RCC 7860 (cell line): ENCODE results near the gene GNPTAB.

Experiments used
- DNase-seq: peaks from one replicate; pipeline ENCODE4 v3.0.0-alpha.2; 2015; ENCODE audit warnings: low spot score
- FAIRE-seq: peaks from 2 replicates; lab custom pipeline; 2012; peaks lifted over from hg19 to GRCh38; lab: Jason Lieb, UNC

GNPTAB gene

DNA sequence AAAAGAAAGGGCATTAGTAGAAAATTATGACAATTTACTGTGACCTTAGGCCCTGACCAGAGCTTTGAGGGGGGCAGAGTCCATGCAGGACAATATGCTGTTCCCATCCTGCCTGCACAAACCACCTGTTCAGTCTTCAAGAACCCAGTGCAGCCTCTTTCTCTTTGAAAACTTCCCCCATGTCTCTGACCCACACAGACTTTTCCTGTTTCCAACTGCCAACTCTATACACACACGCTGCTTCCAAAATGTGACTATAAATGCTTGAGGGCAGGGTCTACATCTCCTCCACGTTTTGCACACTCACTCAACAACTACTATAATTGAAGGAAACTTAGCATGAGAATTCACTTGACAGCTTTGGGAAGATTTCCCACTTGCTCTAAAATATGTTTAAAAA, 54.9 kb downstream of the GNPTAB start:
- DNase-seq, result no peak
- no peak for FAIRE-seq

DNA sequence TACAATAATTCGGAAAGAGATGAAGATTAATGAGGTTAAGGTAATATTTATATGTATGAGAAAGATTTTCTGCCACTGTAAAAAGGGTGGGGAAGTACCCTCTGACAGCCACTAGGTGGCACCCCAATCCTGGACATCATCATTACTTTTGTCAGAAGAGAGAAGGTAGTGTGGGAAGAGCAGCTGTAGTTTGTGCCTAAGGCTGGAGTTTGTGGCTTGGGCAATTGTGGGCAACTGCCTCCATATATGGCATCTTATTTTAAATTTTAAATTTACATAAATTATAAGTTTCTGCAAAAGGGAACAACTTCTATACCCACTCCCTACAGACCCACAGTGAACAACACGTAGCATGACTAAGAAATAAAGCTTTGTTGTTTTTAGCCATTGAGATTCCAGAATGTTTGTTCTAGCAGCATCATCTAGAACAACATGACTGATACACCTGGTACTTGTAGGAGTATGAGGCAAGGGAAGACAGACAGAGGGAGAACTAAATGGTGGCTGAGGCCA, 57.1 kb downstream of the GNPTAB start:
- peak; percentile 79 for FAIRE-seq
- DNase-seq, result peak; percentile 47

DNA sequence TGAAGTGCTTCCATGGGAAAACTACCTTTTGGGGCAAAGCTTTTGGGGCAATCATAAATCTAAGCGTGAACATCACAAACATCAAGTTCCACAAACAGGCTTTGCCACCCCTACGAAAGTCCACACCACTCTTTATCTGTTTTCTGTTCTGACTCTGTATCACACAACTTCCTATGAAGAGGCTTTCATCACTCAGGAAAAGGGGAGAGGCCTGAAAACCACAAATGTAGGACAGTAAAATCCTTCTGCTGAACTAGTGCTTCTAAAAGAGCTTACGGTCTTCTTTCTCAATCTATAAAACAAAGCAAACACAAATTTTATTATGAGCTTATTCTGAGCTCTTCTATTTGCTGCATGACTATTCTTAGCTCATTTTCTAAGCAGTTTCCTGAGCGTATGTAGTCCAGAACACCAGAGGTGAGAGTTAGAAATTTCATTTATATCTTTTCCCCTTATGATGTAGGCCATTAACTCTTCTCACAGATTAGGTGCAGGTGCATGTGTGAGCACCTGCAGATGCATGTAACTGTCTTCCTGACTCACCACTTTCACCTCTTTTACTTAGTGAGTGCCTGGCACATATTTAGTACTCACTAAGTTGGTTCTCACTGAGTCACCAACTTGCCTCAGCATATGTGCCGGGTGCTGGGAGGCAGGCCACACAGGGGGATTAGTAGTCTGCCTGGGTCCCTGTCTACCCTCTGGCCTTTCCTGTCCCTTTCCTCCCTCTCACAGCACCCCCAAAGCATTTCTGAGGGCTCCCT, 58.6 kb downstream of the GNPTAB start:
- DNase-seq (no peak), FAIRE-seq (no peak)

DNA sequence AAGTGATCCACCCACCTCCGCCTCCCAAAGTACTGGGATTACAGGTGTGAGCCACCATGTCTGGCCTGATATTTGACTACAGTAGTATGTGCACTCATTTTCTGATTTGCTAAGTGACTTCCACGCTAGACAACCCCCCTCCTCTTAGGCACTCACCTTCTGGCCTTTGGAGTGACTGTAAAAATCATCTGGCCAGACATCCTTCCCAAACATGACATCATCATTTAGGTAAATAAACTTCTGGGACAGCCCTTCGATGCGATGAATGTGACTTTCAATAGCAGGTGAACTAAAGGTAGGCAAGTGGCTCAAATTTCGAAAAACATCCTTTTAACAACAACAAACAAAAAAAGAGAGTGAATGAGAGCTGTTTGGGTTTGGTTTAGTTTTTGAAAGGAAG, 60.9 kb downstream of the GNPTAB start:
- FAIRE-seq, result no peak

DNA sequence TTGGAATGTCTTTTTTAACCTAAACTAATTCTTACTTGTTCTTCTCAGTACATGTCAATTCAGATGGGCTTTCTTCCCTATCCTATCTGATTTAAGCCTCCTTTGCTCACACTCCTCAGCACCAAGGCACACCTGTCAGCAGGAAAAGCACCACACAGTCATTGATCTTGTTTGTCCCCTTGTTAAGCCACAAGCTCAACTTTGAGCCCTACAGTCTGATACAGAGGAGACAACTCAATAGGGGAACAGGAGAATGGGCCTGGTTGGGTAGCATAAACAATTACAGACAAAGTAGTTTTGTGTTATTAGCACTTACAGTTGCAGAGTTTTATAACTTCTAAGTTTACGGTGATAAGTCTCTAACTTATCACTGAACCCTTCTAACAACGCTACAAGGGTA, 62.0 kb downstream of the GNPTAB start:
- no peak for DNase-seq
- FAIRE-seq, result no peak

More for the DNA sequence above, 60.9 kb downstream of the GNPTAB start:
- no peak for DNase-seq

DNA sequence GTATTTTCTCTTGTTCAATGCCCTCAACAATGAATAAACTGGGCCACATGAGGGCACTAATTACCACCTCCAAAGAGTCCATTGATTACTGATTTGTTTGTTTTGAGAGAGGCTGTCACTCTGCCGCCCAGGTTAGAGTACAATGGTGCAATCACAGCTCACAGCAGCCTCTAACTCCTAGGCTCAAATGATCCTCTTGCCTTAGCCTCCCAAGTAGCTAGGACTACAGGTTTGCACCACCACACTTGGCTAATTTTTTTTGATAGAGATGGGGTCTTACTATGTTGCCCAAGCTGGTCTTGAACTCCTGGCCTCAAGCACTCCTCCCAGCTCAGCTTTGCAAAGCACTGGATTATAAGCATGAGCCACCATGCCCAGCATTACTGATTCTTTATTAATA, 63.2 kb downstream of the GNPTAB start:
- no peak for DNase-seq
- FAIRE-seq, result no peak

DNA sequence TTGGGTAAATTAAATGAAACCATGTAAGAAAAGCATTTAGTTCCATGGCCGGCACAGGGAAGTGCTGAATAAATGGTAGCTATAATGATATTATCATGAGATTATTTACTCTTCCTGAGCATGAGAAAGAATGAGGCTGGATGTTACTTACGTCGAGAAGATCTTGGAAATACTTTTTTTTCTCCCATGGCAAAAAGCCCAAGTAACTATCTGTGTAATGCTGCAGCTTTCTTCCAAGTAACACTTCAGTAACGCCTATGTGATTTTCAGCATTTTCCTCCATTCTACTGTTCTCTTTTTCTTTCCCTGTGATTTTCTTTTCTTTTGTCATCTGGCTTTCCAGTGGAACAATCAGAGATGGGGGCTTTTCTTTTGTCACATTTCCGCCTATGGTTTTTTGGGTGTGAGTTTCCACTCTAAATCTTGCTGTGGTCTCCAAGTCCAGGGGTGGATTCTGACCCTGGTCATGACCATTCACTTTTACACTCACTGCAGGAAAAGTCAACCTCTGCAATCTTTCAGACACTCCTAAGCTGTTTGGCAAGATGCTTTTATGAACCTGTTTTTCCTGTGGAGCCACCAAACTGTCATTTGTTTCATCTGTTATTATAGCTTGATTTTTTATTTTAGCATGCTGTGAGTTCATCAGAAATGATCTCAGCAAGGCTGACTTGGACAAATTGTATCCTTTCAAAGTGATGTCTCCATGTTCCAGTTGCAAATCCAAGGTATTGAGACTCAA, 66.5 kb downstream of the GNPTAB start:
- no peak for DNase-seq
- FAIRE-seq, result no peak

DNA sequence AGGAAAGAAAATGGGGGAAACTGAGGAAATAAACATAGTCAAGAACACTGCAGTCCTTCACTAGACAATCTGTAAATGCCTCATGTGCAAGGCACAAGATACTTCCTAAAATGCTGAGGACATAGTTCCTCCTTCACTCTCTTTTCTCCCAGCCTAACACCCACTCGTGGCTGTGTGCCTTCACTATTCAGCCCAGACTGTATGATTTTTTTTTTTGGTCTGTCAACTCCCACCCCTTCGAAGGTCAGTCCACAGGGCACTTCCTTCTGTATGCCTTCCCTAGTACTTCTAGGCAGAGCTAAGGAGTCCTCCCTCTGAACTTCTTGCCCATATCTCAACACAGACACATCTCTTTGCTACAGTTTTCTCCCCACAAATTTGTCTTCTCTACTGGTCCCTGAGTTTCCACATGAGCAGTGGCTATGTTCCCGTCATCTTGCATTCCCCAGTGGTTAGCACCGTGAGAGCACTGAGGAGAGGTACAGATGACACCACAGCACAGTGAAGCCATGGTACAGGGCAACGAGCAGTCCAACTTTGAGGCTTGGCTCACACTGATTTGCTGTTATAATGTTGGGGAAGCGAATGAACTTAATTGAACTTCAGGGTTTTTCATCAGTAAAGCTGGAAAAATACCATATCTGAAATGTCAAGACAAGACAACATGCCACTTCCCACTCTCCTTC, 67.4 kb downstream of the GNPTAB start:
- FAIRE-seq (no peak), DNase-seq (no peak)

DNA sequence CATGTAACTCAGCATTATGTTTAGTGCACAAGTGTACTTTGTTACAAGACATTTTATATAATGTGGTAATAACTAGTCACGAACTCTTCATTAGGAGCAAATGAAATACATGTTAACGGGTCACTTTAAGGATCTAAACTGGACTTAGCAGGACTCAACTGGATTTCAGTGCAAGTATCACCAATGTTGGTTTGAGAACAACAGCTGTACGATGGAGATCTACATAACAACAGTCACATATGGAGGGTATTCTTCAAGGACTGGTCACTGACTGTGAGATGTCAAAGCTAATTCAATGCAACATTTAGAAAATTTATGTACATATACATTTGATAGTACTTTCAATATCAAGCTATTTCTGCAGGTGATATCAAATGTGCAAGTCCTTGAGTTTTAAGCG, 69.0 kb downstream of the GNPTAB start:
- DNase-seq (no peak), FAIRE-seq (no peak)

DNA sequence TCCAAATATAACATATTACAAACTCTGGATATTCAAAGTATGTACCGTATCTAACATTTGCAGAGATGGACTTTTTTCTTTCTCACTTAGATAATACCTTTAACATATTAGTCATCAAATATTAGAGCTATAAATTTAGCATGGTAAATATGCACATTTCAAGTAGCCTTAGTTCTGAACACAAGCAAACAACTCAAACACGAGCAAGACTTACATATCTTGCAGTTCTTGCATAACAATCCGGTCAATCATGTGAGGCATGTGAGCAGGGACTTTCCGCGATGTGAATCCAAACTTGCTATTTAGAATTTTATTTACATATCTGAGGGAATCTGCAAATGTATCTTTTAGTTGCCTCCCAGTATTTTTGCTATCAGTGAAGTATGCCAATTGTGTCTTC, 69.4 kb downstream of the GNPTAB start:
- DNase-seq (no peak), FAIRE-seq (no peak)

DNA sequence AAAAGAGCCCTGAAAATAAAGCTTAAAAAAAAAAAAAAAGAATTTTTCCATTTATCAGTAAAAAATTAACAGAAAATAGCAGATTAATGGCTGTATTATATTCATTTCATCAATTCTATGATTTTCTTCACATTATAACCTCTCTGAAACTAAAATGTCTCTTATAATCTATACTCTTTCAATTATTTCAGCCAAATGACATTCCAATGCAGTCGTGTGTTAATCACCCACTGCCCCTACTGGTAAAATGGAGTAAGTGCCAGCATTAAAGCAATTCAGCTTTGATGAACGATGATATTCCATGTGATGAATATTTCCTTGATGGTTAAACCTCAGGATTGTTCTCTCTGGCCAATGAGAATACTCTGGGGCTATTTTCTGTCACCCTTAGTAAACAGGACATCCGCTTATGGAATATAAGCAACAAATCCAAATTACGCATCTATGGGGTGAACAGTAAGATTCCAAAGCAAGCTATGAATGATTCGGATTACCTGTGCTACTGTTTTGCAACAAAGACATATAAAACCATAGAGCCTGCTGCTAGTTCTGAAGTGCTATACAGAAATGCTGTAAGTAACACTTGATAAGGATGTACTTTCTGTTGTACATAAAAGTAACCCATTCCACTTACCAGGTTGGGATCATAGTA, 71.2 kb downstream of the GNPTAB start:
- peak; percentile 44 for FAIRE-seq
- peak; percentile 13 for DNase-seq

DNA sequence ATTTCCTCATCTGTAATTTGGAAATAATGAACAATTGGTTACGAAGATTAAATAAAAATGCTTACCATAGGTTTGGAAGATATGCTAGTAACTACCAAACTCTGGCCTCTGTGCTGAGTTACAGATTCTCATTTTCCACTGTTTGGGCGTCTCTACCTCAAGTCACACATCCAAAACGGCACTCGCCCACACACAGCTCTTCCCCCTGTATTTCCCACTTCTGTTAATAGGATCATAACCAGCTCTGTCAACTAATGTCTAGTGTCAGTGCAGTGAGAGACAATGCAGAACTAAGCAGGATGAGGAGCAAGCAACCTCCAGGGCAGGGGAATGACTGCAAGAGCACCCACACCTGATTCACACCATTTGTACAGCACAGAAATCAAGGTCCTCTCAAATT, 80.6 kb downstream of the GNPTAB start:
- DNase-seq (no peak), FAIRE-seq (no peak)

DNA sequence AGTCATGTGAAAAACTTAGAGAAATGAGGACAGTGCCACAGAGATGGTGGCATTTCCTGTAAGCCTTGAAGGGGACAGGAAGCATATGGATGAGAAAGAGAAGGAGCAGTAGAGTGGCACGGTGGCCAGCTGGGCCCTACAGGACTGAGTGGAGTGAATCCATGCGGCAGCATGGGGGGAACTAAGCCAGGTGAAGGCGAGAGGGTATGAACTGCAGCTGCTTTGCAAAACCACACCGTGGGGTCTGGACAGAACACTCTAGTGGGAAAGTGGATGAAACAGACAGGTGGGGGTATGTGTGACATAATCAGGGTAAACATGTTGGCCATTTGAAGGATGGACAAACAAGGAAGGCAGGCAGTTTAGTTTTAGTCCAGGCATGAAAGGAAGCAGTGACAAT, 81.1 kb downstream of the GNPTAB start:
- DNase-seq (no peak), FAIRE-seq (no peak)

DNA sequence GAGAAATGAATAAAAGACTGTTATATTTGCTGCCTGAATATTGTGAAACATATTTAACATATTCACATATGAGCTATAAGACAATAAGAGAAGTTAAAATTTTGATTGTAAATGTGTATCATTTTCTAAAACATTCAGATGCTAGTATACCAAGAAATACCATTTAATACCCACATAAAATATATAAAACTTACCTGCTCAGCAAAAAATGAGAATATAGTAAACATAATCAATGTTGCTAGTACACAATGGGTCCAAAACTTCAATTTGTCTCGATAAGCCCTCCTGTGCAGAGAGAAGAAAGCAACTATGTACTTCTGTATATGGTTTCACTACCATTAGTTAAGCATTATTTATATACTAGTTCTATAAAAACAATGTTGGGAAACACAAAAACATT, 81.9 kb downstream of the GNPTAB start:
- DNase-seq (no peak), FAIRE-seq (no peak)

DNA sequence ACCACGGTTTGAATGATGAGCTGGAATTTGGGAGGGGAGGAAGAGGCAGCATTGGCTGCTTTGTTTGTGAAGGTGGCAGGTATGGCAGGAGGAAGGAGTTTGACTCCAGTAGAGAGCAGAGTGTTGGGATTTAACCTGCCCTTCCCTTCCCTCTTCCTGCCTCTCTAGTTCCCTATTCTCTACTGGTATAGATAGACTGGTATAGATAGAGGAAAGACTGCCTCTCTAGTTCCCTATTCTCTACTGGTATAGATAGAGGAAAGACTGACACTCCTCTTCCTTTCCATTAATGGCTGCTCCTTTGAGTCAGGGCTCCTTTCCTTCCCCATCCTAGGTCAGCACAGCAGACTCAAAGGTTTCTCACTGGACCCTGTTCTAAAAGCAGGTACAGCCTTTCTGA, 83.1 kb downstream of the GNPTAB start:
- no peak for FAIRE-seq
- DNase-seq, result no peak

DNA sequence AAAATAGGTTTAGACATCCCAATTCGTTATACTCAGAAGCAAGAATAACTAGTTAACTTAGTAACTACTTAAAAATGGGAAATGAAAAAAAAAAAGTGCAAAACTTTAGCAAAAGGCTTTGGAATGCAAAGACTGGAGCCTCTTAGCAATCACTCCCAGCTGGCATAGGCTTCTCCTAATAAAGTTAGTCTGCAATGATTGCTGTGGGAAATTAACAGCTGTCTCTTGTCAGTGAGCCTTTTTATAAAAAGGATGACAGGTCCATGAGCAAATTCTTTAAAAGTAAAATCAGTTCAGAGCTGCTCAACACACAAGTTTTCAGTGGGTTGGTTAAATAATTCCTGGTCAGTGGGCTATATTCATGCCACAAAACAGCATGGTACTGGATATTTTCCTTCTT, 84.1 kb downstream of the GNPTAB start:
- DNase-seq, result no peak
- FAIRE-seq, result no peak

DNA sequence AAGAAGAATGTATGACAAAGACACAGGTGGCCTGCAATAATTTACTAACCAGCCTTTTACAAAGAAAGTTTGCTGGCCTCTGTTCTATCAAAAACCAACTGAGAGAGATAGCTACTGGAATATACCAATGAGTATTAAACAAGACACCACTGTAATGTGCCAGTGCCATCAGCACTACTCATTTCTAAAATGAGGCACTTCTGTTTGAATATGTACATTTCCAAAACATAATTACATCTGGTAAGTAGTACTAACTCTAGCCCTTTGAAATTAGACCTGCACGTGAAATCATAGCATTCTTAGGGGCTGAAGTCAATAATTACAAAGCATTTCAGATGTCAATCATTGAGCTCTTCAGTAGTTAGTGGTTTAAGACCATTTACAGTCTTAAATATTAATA, 84.6 kb downstream of the GNPTAB start:
- FAIRE-seq (no peak), DNase-seq (no peak)

DNA sequence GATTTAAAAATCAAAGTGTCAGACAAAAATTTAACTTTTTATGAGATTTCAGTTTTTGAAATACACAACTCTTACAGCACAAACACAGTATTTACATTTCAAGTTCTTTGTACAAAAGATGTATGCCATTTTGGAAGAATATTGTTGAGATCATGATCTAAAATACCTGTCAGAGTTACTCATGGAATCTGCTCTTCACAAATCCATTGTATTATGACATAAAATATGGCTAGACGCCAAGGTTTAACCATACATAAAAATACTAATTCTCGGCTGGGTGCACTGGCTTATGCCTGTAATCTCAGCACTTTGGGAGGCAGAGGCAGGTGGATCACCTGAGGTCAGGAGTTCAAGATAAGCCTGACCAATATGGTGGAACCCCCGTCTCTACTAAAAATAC, 85.3 kb downstream of the GNPTAB start:
- no peak for FAIRE-seq
- no peak for DNase-seq

DNA sequence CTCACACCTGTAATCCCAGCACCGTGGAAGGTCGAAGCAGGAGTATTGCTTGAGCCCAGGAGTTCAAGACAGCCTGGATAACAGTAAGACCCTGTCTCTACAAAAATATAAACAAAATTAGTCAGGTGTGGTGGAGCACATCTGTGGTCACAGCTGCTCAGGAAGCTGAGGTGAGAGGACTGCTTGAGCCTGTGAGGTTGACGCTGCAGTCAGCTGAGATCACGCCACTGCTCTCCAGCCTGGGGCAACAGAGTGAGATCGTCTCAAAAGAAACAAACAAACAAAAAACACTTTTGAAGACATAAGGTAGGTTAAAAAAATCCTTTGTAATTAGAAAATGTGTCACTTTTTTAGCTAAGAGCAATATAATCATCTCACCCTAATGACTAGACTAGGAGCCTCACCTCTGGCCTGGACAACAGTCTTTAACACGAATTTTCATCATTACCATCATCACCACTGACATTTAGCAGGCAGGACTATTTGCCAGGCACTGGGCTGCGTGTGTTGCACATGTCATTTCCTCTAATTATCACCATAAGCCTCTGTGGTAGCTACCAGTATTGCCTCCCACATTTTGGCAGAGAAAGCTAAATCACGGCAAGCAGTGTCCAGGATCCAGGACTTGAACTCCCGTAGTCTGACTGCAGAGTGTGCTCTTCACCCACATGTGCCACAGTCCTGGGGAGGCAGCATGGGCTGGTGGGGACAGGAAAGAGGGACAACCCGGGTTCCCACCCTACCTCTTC, 86.9 kb downstream of the GNPTAB start:
- FAIRE-seq (no peak), DNase-seq (no peak)

DNA sequence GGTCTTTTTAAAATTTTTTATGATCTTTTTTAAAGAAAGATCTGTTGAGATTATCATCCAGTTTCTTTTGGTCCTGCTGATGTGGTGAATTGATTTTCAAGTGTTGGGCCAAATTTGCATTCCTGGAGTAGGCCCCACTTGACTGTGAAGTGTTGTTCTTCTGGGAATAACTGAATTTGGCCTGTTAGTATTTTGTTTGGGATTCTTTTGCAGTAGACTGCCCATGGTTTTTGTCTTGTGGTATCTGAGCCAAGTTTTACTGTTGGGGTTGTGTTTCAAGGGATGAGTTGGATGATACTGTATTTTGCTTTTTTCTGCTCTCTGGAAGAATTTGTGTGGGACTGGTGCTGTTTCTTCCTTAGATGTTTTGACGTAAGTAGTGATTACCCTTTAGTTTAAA, 87.5 kb downstream of the GNPTAB start:
- no peak for FAIRE-seq
- DNase-seq, result no peak

DNA sequence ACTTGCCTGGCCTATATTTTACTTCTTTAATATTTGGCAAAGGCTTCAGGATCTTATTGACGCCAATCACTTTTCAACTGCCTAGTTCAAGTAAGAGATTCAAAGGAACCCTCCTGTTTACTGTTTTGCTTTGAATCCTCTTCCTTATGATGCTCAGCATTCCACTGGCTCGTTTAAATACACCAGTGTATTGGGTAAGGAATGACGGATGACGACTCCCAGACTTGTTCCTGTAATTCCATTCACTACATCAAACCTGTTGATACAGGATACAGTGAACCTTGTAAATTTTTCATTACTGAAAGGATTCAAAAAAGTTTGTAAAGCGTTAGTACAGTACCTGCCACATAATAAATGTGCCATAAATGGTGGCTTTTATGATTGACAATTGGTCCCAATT, 89.8 kb downstream of the GNPTAB start:
- FAIRE-seq (no peak), DNase-seq (no peak)
